SJSA1 (cell line): ENCODE results near the gene TGM2. TPM values are rescaled to one million over a fixed set of nuclear protein-coding genes. Genes with fewer than 3 reads are reported as not detected.
A peak's percentile ranks its signal among the peaks of the same experiment; 100 is the strongest.

Experiments used
- DNase-seq, 2 experiments: peaks; one replicate each; pipeline ENCODE4 v3.0.0-alpha.2; 2015 to 2020; ENCODE audit warnings: low spot score in 2 of 2, low read depth in 1 of 2
- H3K27ac ChIP-seq: fragments of 250-450 bp; sonication (Bioruptor Pico); 2 replicates; pipeline ENCODE4 v1.5.1; 2020; ENCODE audit warnings: mild to moderate bottlenecking, moderate library complexity
- H3K27me3 ChIP-seq: fragments of 250-450 bp; sonication (Bioruptor Pico); replicated peaks from 2 replicates; pipeline ENCODE4 v1.5.1; 2020; ENCODE audit warnings: mild to moderate bottlenecking, moderate library complexity
- H3K36me3 ChIP-seq: fragments of 250-450 bp; sonication (Bioruptor Pico); 2 replicates; pipeline ENCODE4 v1.5.1; 2020; ENCODE audit warnings: mild to moderate bottlenecking
- H3K4me1 ChIP-seq: fragments of 250-450 bp; sonication (Bioruptor Pico); replicated peaks from 2 replicates; pipeline ENCODE4 v1.6.1; 2021; ENCODE audit warnings: mild to moderate bottlenecking
- H3K4me3 ChIP-seq: fragments of 250-450 bp; sonication (Bioruptor Pico); 2 replicates; pipeline ENCODE4 v1.5.1; 2020; ENCODE audit warnings: mild to moderate bottlenecking
- H3K9me3 ChIP-seq: fragments of 250-450 bp; sonication (Bioruptor Pico); replicated peaks from 2 replicates; pipeline ENCODE4 v1.5.1; 2020; ENCODE audit warnings: mild to moderate bottlenecking
- total RNA-seq: library from RNA; depleted of rRNA; stranded (reverse); fragments of >200 nt; shearing (Covaris generic); gene quantifications from 2 replicates; pipeline ENCODE4 v1.2.3, GENCODE V29; 2014

Gene TGM2
- total RNA-seq, 1 experiment from 2014 or later, result 32.2 TPM

DNA sequence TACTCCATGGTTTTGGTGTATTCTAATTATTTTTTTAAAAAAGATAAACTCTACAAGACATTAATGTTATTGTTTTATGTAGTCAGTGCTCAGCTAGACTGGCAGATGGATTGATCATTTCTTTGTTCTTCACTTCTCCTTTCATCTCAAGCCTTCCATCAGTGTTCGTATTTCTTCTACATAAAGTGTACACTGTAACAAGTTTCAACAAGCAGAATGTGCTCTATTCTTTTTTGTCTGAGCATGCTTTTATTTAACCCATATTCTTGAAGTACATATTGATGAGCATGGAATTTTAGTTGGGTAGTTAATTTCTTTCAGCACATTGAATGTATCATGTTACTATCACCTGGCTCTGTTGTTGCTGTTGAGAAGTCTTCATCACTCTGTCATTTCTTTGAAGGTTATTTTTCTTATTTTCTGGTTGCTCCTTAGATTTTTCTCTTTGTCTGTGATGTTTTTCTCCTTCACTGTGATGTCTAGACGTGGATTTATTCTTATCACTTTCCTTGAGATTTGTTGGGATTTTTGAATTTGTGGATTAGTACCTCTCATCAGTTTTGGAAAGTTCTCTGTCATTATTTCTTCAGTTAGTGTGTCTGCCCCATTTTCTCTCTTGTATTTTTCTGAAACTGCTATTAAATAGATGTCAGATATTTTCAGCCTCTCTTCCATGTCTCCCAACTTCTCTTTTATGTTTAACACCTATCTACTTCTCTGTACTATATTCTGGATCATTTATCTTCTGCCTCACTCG, 48.5 kb downstream of the TGM2 start:
- no peaks in the 10 kb centered on the region for H3K27me3 ChIP-seq
- H3K4me1 ChIP-seq, result peaks cover 40% of the 10 kb centered on the region
- no peaks in the 10 kb centered on the region for H3K9me3 ChIP-seq
- no peak overlapping the region for H3K4me3 ChIP-seq
- DNase-seq, result no peak
- no peaks in the 10 kb centered on the region for H3K36me3 ChIP-seq
- H3K27ac ChIP-seq, result no peak overlapping the region

GRCh38 chr20:38115896-38116295, 49.2 kb downstream of the TGM2 start:
- H3K27ac ChIP-seq, result no peak overlapping the region
- DNase-seq, result no peak
- H3K4me3 ChIP-seq, result no peak overlapping the region
- no peaks in the 10 kb centered on the region for H3K9me3 ChIP-seq
- H3K36me3 ChIP-seq, result no peaks in the 10 kb centered on the region
- H3K4me1 ChIP-seq, result peaks cover 46% of the 10 kb centered on the region
- H3K27me3 ChIP-seq, result no peaks in the 10 kb centered on the region

GRCh38 chr20:38115205-38115604, 49.9 kb downstream of the TGM2 start:
- peaks cover 53% of the 10 kb centered on the region for H3K4me1 ChIP-seq
- H3K36me3 ChIP-seq, result no peaks in the 10 kb centered on the region

GRCh38 chr20:38114353-38114791, 50.7 kb downstream of the TGM2 start:
- Histone ChIP-seq H3K27ac (no peak overlapping the region), H3K9me3 (no peaks in the 10 kb centered on the region), H3K4me1 (peaks cover 62% of the 10 kb centered on the region), H3K27me3 (no peaks in the 10 kb centered on the region), H3K36me3 (no peaks in the 10 kb centered on the region), H3K4me3 (no peak overlapping the region)
- peak in 1 of 2 experiments; percentile 44 for DNase-seq

More at GRCh38 chr20:38115205-38115604, 49.9 kb downstream of the TGM2 start:
- peak in 1 of 2 experiments; percentile 20 for DNase-seq
- H3K4me3 ChIP-seq, result no peak overlapping the region
- no peak overlapping the region for H3K27ac ChIP-seq
- no peaks in the 10 kb centered on the region for H3K27me3 ChIP-seq
- no peaks in the 10 kb centered on the region for H3K9me3 ChIP-seq

- H3K36me3 ChIP-seq, result no peaks in the 10 kb centered on the region
- H3K4me1 ChIP-seq, result peaks cover 65% of the 10 kb centered on the region
- no peaks in the 10 kb centered on the region for H3K27me3 ChIP-seq
- DNase-seq, result peak; percentile 56 to 78
- no peak overlapping the region for H3K27ac ChIP-seq
- no peaks in the 10 kb centered on the region for H3K9me3 ChIP-seq
- no peak overlapping the region for H3K4me3 ChIP-seq
These were observed 51.4 kb downstream of the TGM2 start for GRCh38 chr20:38113401-38114325.

DNA sequence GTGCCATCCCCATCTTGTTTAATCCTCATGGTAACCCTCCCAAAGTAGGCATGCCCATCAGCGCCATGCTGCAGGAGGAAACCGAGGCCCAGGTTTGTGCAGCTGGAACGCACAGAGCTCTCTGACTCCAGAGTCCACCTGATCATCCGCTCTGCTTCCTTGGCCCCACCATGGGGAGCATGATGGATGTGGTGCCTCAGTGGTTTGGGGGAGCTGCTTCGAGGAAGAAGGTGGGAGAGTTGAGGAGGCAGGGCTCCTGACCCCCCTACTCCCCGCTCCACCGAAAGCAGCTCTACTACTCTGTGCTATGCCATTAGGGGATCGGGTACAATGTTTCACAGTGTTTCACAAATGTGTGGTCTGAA, 52.2 kb downstream of the TGM2 start:
- H3K4me1 ChIP-seq, result peaks cover 58% of the 10 kb centered on the region
- no peak overlapping the region for H3K4me3 ChIP-seq
- H3K9me3 ChIP-seq, result no peaks in the 10 kb centered on the region
- no peak overlapping the region for H3K27ac ChIP-seq
- no peaks in the 10 kb centered on the region for H3K27me3 ChIP-seq
- H3K36me3 ChIP-seq, result no peaks in the 10 kb centered on the region
- DNase-seq, result peak in 1 of 2 experiments; percentile 37

DNA sequence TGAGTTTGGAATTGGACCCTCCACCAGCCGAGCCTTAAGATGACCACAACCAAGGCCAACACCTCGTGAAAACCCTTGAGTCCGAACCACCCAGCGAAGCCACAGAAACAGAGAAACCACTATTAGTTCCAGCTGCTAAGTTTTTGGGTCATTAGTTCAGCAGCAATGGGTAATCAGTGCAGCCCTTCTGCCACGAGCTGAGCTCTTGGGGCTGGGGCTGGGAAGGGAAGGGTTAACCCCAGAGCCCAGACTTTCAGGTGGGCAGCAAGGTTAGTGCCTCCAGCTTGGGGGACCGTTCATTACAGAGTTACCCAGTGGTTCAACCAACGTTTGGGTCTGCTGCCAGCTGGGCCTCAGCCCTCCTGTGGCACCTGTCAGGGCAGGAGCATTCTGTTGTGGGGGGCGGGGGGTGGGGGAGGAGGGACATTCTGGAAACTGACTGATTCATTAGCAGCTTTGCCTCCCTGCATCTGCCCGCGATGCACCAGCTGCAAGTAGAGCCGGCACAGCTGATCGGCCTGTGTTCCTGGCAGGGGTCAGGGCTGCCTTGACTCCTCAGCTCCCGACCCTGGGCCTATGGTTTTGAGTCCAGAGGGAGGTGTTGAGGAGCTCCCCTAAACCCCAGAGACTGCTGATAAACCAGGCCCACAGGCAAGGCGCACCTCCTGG, 52.7 kb downstream of the TGM2 start:
- Histone ChIP-seq H3K4me1 (peaks cover 53% of the 10 kb centered on the region), H3K4me3 (no peak overlapping the region), H3K9me3 (no peaks in the 10 kb centered on the region), H3K27ac (no peak overlapping the region), H3K36me3 (no peaks in the 10 kb centered on the region), H3K27me3 (no peaks in the 10 kb centered on the region)
- DNase-seq, result peak in 1 of 2 experiments; percentile 19

DNA sequence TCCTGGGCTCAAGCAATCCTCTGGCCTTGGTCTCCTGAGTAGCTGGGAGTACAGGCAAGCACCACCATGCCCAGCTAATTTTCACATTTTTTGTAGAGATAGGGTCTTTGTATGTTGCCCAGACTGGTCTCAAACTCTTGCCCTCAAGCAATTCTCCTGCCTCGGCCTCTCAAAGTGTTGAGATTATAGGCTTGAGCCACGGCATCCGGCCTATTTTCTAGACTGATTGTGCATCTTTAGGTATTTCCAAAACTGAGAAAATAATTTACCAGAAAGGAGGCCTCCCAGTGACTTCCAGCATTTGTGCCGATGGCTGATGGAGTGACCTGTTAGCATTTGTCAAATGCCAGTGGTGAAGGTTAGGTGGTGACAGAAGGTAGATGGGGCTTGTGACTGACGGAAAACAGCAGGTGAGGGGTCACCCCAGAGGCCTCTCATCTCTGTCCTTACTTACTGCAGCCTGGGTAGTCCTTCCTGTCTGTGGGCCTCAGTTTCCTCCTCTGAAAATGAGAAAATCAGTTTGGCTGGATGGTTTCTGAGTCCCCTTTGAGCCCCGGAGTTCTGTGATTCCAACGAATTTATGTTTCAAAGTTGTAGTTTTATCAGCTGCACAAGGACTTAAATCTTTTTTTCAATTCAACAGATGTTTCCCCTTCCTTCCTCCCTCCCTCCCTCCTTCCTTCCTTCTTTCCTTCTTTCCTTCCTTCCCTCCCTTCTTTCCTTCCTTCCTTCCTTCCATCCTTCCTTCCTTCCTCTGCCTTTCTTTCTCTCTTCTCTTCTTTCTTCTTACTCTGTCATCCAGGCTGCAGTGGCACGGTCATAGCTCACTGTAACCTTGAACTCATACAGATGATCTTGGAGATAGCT, 53.5 kb downstream of the TGM2 start:
- Histone ChIP-seq H3K27me3 (no peaks in the 10 kb centered on the region), H3K4me3 (no peak overlapping the region), H3K27ac (no peak overlapping the region), H3K4me1 (peaks cover 47% of the 10 kb centered on the region), H3K36me3 (no peaks in the 10 kb centered on the region), H3K9me3 (no peaks in the 10 kb centered on the region)
- DNase-seq, result peak in 1 of 2 experiments; percentile 23

GRCh38 chr20:38110525-38111178, 54.4 kb downstream of the TGM2 start:
- peak in 1 of 2 experiments; percentile 25 for DNase-seq
- Histone ChIP-seq H3K27ac (peak overlapping the region; percentile 36), H3K4me3 (no peak overlapping the region), H3K4me1 (peaks cover 47% of the 10 kb centered on the region), H3K36me3 (no peaks in the 10 kb centered on the region), H3K27me3 (no peaks in the 10 kb centered on the region), H3K9me3 (no peaks in the 10 kb centered on the region)

- Histone ChIP-seq H3K9me3 (no peaks in the 10 kb centered on the region), H3K4me3 (no peak overlapping the region), H3K27me3 (no peaks in the 10 kb centered on the region), H3K27ac (peak overlapping the region; percentile 36), H3K4me1 (peaks cover 47% of the 10 kb centered on the region), H3K36me3 (no peaks in the 10 kb centered on the region)
- peak; percentile 90 for DNase-seq
These were observed 55.2 kb downstream of the TGM2 start for GRCh38 chr20:38109591-38110524.

DNA sequence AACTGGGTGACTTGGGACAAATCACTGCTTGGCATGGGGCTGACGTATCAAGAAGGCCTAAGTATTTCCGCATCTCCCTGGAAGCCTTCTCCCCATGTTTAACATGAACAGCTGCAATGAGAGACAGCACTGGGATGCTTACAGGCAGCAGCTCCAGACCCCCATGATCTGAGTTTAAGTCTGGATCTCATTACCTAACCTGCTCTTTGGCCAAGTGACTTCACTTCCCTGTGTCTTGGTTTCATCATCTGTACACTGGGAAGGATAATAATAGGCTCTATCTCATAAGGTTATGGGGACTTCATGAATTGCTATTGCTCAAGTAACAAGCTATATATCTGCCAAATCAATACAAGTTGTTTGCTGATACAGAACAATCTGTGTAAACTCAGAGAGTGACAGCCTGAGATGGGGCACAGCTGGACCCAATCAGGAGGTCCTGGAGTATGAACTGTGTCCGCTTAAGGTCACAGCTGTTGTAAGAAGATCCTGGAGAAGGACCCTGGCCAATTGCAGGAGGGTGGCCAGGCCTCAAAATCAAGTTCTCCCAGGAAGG, 56.0 kb downstream of the TGM2 start:
- Histone ChIP-seq H3K4me3 (no peak overlapping the region), H3K27ac (peak overlapping the region; percentile 36; the same call in 1 of the 2 replicates), H3K9me3 (no peaks in the 10 kb centered on the region), H3K4me1 (peaks cover 42% of the 10 kb centered on the region), H3K27me3 (no peaks in the 10 kb centered on the region), H3K36me3 (no peaks in the 10 kb centered on the region)
- DNase-seq, result peak in 1 of 2 experiments; percentile 31
